Left ventricle myocardium superior (tissue), 1 donor: Measurements from ENCODE around the gene CHN1. TPM values are rescaled to one million over a fixed set of nuclear protein-coding genes. Genes with fewer than 3 reads are reported as not detected.

Experiments used
- ATAC-seq: fragments of 200-7000 bp; cut with Tn5 transposase; one replicate; pipeline ENCODE4 v1.9.1; 2020; ENCODE audit warnings: mild to moderate bottlenecking, moderate library complexity
- DNase-seq: peaks from one replicate; pipeline ENCODE4 v3.0.0-alpha.2; 2020
- intact Hi-C: fragments of 100-400 bp; cut with micrococcal nuclease; formaldehyde crosslinking; loops from one replicate; pipeline ENCODE4 v1.11.0; 2022
- total RNA-seq: library from RNA; stranded (reverse); fragmentation: NEBNext Ultra II Directional; extraction: Animal tissue kit (Norgen Biotek cat#: 25700); gene quantifications from one replicate; pipeline ENCODE4 v1.2.1, GENCODE V29; 2021
- donor health status: DM: no; HTN: yes; CAD: no; lungs with severe emphysema.

The CHN1 gene
- total RNA-seq, 1 donor from 2014 or later = 16.6 TPM

- intact Hi-C loops = loop anchor here (2.0 kb wide), 1 partner anchor 212 kb away; no protein-coding TSS in a partner anchor
- ATAC-seq (no peak), DNase-seq (no peak)
These were observed 20.6 kb downstream of the CHN1 start for GRCh38 chr2:174984561-174984960.

GRCh38 chr2:174981331-174981730 is 23.9 kb downstream of the CHN1 start:
- ATAC-seq = no peak
- no peak for DNase-seq
- intact Hi-C loops = no loop called here

- intact Hi-C loops = no loop called here
- no peak for DNase-seq
- no peak for ATAC-seq
These were observed 25.2 kb downstream of the CHN1 start for GRCh38 chr2:174979996-174980395.

GRCh38 chr2:174977364-174977763 is 27.8 kb downstream of the CHN1 start:
- intact Hi-C loops = no loop called here

GRCh38 chr2:174974131-174974530 is 31.1 kb downstream of the CHN1 start:
- ATAC-seq (no peak), DNase-seq (no peak)
- intact Hi-C loops = no loop called here

More at GRCh38 chr2:174977364-174977763, 27.8 kb downstream of the CHN1 start:
- DNase-seq (no peak), ATAC-seq (no peak)

GRCh38 chr2:174972924-174973323 is 32.3 kb downstream of the CHN1 start:
- no peak for ATAC-seq
- no peak for DNase-seq
- intact Hi-C loops = no loop called here

- DNase-seq = no peak
These were observed 33.1 kb downstream of the CHN1 start for GRCh38 chr2:174971868-174972781.

GRCh38 chr2:174970092-174970491 is 35.1 kb downstream of the CHN1 start:
- DNase-seq (no peak), ATAC-seq (no peak)
- intact Hi-C loops = no loop called here

More at GRCh38 chr2:174971868-174972781, 33.1 kb downstream of the CHN1 start:
- ATAC-seq = peak; percentile 94
- intact Hi-C loops = no loop called here

GRCh38 chr2:174969091-174969734 is 36.0 kb downstream of the CHN1 start:
- DNase-seq (no peak), ATAC-seq (no peak)
- intact Hi-C loops = no loop called here

GRCh38 chr2:174967691-174968260 is 37.4 kb downstream of the CHN1 start:
- DNase-seq (no peak), ATAC-seq (peak; percentile 38)
- intact Hi-C loops = no loop called here

- ATAC-seq = no peak
- intact Hi-C loops = no loop called here
- no peak for DNase-seq
These were observed 38.1 kb downstream of the CHN1 start for GRCh38 chr2:174967086-174967485.

- DNase-seq = no peak
- intact Hi-C loops = no loop called here
- no peak for ATAC-seq
These were observed 39.0 kb downstream of the CHN1 start for GRCh38 chr2:174965992-174966744.

GRCh38 chr2:174965551-174965950 is 39.6 kb downstream of the CHN1 start:
- ATAC-seq = no peak
- intact Hi-C loops = no loop called here
- no peak for DNase-seq

- ATAC-seq = no peak
- intact Hi-C loops = no loop called here
- no peak for DNase-seq
These were observed 40.8 kb downstream of the CHN1 start for GRCh38 chr2:174964404-174964803.

- intact Hi-C loops = no loop called here
- DNase-seq (no peak), ATAC-seq (no peak)
These were observed 41.5 kb downstream of the CHN1 start for GRCh38 chr2:174963437-174964400.

GRCh38 chr2:174959787-174960186 is 45.4 kb downstream of the CHN1 start:
- intact Hi-C loops = no loop called here
- peak; percentile 60 for ATAC-seq
- no peak for DNase-seq

- intact Hi-C loops = no loop called here
- DNase-seq = no peak
- ATAC-seq = no peak
These were observed 48.1 kb downstream of the CHN1 start for GRCh38 chr2:174957050-174957449.

- DNase-seq (no peak), ATAC-seq (no peak)
- intact Hi-C loops = no loop called here
These were observed 52.6 kb downstream of the CHN1 start for GRCh38 chr2:174952607-174953006.
